Endothelial cell (in vitro differentiated cells): ENCODE measurements around the gene SEC31A. TPM values are rescaled to one million over a fixed set of nuclear protein-coding genes. Genes with fewer than 3 reads are reported as not detected.

Experiments used
- DNase-seq: peaks from one replicate; pipeline ENCODE4 v3.0.0; 2021; ENCODE audit warnings: low spot score
- H3K27ac Mint-ChIP-seq: one replicate; pipeline ENCODE4 v1.8.0; 2021; ENCODE audit warnings: mixed read lengths, inconsistent platforms; ENCODE audit not compliant: unreplicated experiment
- H3K27me3 Mint-ChIP-seq: one replicate; pipeline ENCODE4 v1.8.0; 2021; ENCODE audit warnings: mild to moderate bottlenecking, moderate library complexity, mixed read lengths, inconsistent platforms; ENCODE audit not compliant: unreplicated experiment
- H3K36me3 Mint-ChIP-seq: one replicate; pipeline ENCODE4 v1.8.0; 2021; ENCODE audit warnings: mild to moderate bottlenecking, low read depth, mixed read lengths, inconsistent platforms; ENCODE audit not compliant: unreplicated experiment
- H3K4me1 Mint-ChIP-seq: one replicate; pipeline ENCODE4 v1.8.0; 2021; ENCODE audit warnings: mild to moderate bottlenecking, mixed read lengths, inconsistent platforms; ENCODE audit not compliant: unreplicated experiment
- H3K4me3 Mint-ChIP-seq: one replicate; pipeline ENCODE4 v1.8.0; 2021; ENCODE audit warnings: mild to moderate bottlenecking, mixed read lengths, inconsistent platforms; ENCODE audit not compliant: unreplicated experiment
- H3K9me3 Mint-ChIP-seq: one replicate; pipeline ENCODE4 v1.8.0; 2021; ENCODE audit warnings: mixed read lengths, inconsistent platforms; ENCODE audit not compliant: unreplicated experiment
- CTCF ChIP-seq: fragments of 200-600 bp; sonication (generic); IDR thresholded peaks from one replicate; pipeline ENCODE4 v1.5.0; 2021; ENCODE audit warnings: antibody characterized with exemption; ENCODE audit not compliant: unreplicated experiment
- total RNA-seq: library from RNA; stranded (reverse); fragmentation: NEBNext Ultra II Directional; extraction: Animal tissue kit (Norgen Biotek cat#: 25700); gene quantifications from one replicate; pipeline ENCODE4 v1.2.1, GENCODE V29; 2021; ENCODE audit not compliant: unreplicated experiment

SEC31A gene
- total RNA-seq, 1 donor from 2014 or later, result 172 TPM

GRCh38 chr4:82906469-82906868 lies 15.5 kb upstream of the SEC31A start:
- TF ChIP-seq CTCF, result no peak
- H3K36me3 Mint-ChIP-seq, result peaks cover 5% of the 10 kb centered on the region
- no peaks in the 10 kb centered on the region for H3K9me3 Mint-ChIP-seq
- H3K27ac Mint-ChIP-seq, result no peak overlapping the region
- H3K4me1 Mint-ChIP-seq, result no peaks in the 10 kb centered on the region
- no peak for DNase-seq
- H3K4me3 Mint-ChIP-seq, result no peak overlapping the region
- no peaks in the 10 kb centered on the region for H3K27me3 Mint-ChIP-seq

GRCh38 chr4:82905205-82905604 lies 14.3 kb upstream of the SEC31A start:
- Mint-ChIP-seq H3K27ac (no peak overlapping the region), H3K4me1 (no peaks in the 10 kb centered on the region), H3K4me3 (no peak overlapping the region), H3K9me3 (no peaks in the 10 kb centered on the region), H3K36me3 (no peaks in the 10 kb centered on the region), H3K27me3 (no peaks in the 10 kb centered on the region)
- no peak for TF ChIP-seq CTCF
- no peak for DNase-seq

GRCh38 chr4:82903737-82904136 lies 12.8 kb upstream of the SEC31A start:
- no peak for TF ChIP-seq CTCF
- Mint-ChIP-seq H3K27me3 (no peaks in the 10 kb centered on the region), H3K9me3 (no peaks in the 10 kb centered on the region), H3K4me1 (peaks cover 3% of the 10 kb centered on the region), H3K36me3 (no peaks in the 10 kb centered on the region), H3K27ac (no peak overlapping the region), H3K4me3 (no peak overlapping the region)
- no peak for DNase-seq

- TF ChIP-seq CTCF, result no peak
- Mint-ChIP-seq H3K36me3 (no peaks in the 10 kb centered on the region), H3K4me3 (no peak overlapping the region), H3K27me3 (no peaks in the 10 kb centered on the region), H3K27ac (no peak overlapping the region), H3K9me3 (no peaks in the 10 kb centered on the region), H3K4me1 (peaks cover 13% of the 10 kb centered on the region)
- DNase-seq, result no peak
Observed at GRCh38 chr4:82901183-82901718, 10.3 kb upstream of the SEC31A start.

- peak; percentile 93 for DNase-seq
- peaks cover 13% of the 10 kb centered on the region for H3K4me1 Mint-ChIP-seq
- no peak within 1 kb of the TSS for H3K4me3 Mint-ChIP-seq
- no peaks in the 10 kb centered on the region for H3K9me3 Mint-ChIP-seq
- H3K27me3 Mint-ChIP-seq, result no peaks in the 10 kb centered on the region
- no peak within 1 kb of the TSS for H3K27ac Mint-ChIP-seq
- peaks cover 2% of the 10 kb centered on the region for H3K36me3 Mint-ChIP-seq
- TF ChIP-seq CTCF, result no peak
Observed at GRCh38 chr4:82900411-82901182, 9.6 kb upstream of the SEC31A start, which contains the start of gene THAP9. TSS of gene THAP9 (plus strand) at chr4:82900735. CDS start at chr4:82900803, 68 bp downstream.
